ENCODE data around the gene TLE7.

- TF ChIP-seq, protein P1, sequence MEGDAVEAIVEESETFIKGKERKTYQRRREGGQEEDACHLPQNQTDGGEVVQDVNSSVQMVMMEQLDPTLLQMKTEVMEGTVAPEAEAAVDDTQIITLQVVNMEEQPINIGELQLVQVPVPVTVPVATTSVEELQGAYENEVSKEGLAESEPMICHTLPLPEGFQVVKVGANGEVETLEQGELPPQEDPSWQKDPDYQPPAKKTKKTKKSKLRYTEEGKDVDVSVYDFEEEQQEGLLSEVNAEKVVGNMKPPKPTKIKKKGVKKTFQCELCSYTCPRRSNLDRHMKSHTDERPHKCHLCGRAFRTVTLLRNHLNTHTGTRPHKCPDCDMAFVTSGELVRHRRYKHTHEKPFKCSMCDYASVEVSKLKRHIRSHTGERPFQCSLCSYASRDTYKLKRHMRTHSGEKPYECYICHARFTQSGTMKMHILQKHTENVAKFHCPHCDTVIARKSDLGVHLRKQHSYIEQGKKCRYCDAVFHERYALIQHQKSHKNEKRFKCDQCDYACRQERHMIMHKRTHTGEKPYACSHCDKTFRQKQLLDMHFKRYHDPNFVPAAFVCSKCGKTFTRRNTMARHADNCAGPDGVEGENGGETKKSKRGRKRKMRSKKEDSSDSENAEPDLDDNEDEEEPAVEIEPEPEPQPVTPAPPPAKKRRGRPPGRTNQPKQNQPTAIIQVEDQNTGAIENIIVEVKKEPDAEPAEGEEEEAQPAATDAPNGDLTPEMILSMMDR (IDR thresholded peaks at IDR 0.05): no peak
- no peak for TF ChIP-seq ZFX (IDR thresholded peaks at IDR 0.05; ENCODE audit: borderline replicate concordance)
Observed at GRCh38 chr16:71407731-71408130, 34.1 kb downstream of the TLE7 start.

All from 22Rv1 (cell line).